ENCODE data around the gene TMEM101.
"Not testable (repeated sequence)": the region's sequence is repeated elsewhere in the genome, so short reads cannot be mapped to it uniquely, and the experiment has no call there.

Gene TMEM101

GRCh38 chr17:44023545-44024270 lies 8.9 kb upstream of the TMEM101 start:
- no peak for DNase-seq

GRCh38 chr17:44022246-44022645 lies 7.5 kb upstream of the TMEM101 start:
- no peak for DNase-seq

- DNase-seq: not testable (repeated sequence)
These were observed 6.5 kb upstream of the TMEM101 start for GRCh38 chr17:44021227-44021626.

GRCh38 chr17:44014133-44014436 lies 678 bp downstream of the TMEM101 start:
- DNase-seq: no peak

GRCh38 chr17:44012874-44013273 lies 1.9 kb downstream of the TMEM101 start:
- DNase-seq: no peak

- no peak for DNase-seq
These were observed 2.4 kb downstream of the TMEM101 start for GRCh38 chr17:44012391-44012790.

GRCh38 chr17:44011876-44012275 lies 2.9 kb downstream of the TMEM101 start:
- DNase-seq: no peak

GRCh38 chr17:44010966-44011647 lies 3.7 kb downstream of the TMEM101 start:
- no peak for DNase-seq

GRCh38 chr17:44008205-44008909 lies 6.4 kb downstream of the TMEM101 start:
- no peak for DNase-seq

GRCh38 chr17:44007346-44008204 lies 7.2 kb downstream of the TMEM101 start:
- DNase-seq: no peak

- DNase-seq: peak; percentile 98
These were observed 8.0 kb downstream of the TMEM101 start for GRCh38 chr17:44006598-44007345.

- no peak for DNase-seq
These were observed 8.5 kb downstream of the TMEM101 start for GRCh38 chr17:44006272-44006597.

- DNase-seq: peak; percentile 49
These were observed 9.1 kb downstream of the TMEM101 start for GRCh38 chr17:44005527-44006271.

- DNase-seq: peak; percentile 27
These were observed 9.8 kb downstream of the TMEM101 start for GRCh38 chr17:44004761-44005526.

- peak; percentile 26 for DNase-seq
These were observed 10.5 kb downstream of the TMEM101 start, which contains the start of gene NAGS for GRCh38 chr17:44004077-44004760. NAGS (plus strand) TSS chr17:44004622; CDS start chr17:44004664, 42 bp downstream.

- DNase-seq: no peak
These were observed 12.5 kb downstream of the TMEM101 start for GRCh38 chr17:44002141-44002848.

- DNase-seq: no peak
These were observed 13.3 kb downstream of the TMEM101 start for GRCh38 chr17:44001461-44001920.

- no peak for DNase-seq
These were observed 13.8 kb downstream of the TMEM101 start for GRCh38 chr17:44000871-44001460.

Data from CD4-positive, alpha-beta T cell treated with Interleukin-21 for 1 hour (primary cell).